Left lobe of liver (tissue), 2 donors: ENCODE results near the gene TBC1D16. TPM values are rescaled to one million over a fixed set of nuclear protein-coding genes. Genes with fewer than 3 reads are reported as not detected.

ENCODE experiments used
- ATAC-seq: fragments of 200-7000 bp; cut with Tn5 transposase; one replicate; pipeline ENCODE4 v1.9.1; 2020; ENCODE audit warnings: mild to moderate bottlenecking, moderate library complexity
- DNase-seq: peaks from one replicate; pipeline ENCODE4 v3.0.0-alpha.2; 2020; ENCODE audit warnings: low spot score
- total RNA-seq: library from RNA; stranded (reverse); gene quantifications from one replicate; pipeline ENCODE4 v1.2.1, GENCODE V29; 2021
- donor health status: DM: no; HTN: no; CAD: no; lungs with moderate emphysema.
- donor health status: DM: no; HTN: yes; CAD: no.

The TBC1D16 gene
- total RNA-seq, 1 donor from 2014 or later = 16.4 TPM

DNA sequence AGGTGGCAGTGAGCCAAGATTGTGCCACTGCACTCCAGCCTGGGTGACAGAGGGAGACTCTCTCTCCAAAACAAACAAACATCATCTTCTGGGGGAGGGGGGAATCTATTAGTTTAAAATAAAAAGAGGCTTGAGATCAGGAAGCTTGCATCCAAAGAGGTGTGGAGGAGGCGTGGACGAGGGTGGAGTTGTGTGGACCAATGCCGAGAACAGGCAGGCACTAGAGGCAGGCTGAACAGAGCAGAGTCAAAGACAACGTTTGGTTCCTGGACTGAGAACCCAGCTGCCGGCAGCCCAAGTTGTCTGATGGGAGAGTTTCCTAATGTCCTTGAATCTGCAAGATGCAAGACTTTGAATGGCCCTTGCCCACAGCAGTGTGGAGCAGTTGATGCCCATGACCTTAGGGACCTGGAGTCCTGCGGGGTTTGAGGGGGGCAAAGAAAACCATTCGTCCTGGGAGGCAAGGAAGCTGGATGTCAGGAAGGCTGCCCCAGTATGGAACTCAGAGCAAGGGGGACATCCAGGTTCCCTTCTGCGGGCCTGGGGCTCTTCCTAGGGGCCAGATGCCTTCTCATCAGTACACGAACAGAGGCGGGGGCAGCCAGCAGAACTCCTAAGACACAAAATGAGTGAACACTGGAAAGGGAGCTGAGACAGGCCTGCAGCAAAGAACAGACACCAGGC is 9.2 kb downstream of the TBC1D16 start:
- ATAC-seq (peak; percentile 46), DNase-seq (peak; percentile 86)

DNA sequence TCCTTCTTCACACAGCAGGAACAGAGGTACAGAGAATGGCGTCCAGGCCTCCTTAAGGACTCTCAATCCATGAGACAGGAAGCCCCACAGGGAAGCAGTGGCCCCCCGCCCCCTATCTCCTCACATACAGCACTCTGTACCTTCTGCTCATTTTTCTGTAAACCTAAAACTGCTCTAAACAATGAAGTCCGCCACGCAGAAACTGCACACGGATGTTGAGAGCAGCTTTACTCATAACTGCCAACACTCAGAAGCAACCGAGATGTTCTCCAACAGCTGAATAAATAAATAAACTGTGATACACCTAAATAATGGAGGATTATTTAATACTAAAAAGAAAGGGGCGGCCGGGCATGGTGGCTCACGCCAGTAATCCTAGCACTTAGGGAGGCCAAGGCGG is 9.9 kb downstream of the TBC1D16 start:
- DNase-seq = no peak
- no peak for ATAC-seq

GRCh38 chr17:80025140-80025539 is 10.5 kb downstream of the TBC1D16 start:
- ATAC-seq (peak; percentile 4), DNase-seq (no peak)

DNA sequence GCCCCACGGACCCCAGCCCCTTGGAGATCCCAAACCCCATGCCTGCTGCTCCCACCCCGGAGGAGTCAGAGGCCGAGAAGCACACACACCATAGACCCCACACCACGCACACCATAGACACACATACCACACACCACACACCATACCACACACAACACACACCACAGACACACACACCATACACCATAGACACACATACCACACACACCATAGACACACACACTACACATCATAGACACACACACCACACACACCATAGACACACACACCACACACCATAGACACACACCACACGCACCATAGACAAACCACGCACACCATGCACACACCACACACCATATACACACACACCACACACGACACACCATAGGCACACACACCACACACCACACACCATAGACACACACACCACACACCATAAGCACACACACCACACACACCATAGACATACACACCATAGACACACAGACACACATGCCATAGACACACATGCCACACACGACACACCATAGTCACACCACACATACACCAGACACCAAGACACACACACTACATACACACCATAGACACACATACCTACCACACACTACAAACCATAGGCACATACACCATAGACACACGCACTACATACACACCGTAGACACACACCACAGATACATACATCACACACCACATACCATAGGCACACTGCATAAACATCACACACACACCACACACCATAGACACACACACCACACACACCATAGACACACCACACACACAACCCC is 11.3 kb downstream of the TBC1D16 start:
- DNase-seq (no peak), ATAC-seq (peak; percentile 2)

- ATAC-seq (peak; percentile 60), DNase-seq (peak; percentile 86)
Measured at GRCh38 chr17:80023481-80024205, 12.0 kb downstream of the TBC1D16 start.

DNA sequence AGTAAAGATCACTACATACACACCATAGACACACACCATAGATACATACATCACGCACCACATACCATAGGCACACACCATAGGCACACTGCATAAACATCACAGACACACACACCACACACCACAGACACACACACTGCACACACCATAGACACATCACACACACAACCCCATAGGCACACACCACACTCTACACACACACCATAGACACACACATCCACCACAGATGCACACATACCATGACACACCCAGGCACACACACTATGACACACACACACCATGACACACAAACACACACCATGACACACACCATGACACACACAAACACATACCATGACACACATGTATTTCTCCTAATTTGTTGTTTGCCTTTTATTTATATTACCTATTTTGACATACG is 14.1 kb downstream of the TBC1D16 start:
- no peak for DNase-seq
- no peak for ATAC-seq

- DNase-seq (peak; percentile 91), ATAC-seq (peak; percentile 60)
Measured at GRCh38 chr17:80018917-80019651, 16.6 kb downstream of the TBC1D16 start.

GRCh38 chr17:80017226-80018010 is 18.3 kb downstream of the TBC1D16 start:
- ATAC-seq (no peak), DNase-seq (no peak)

- ATAC-seq (no peak), DNase-seq (no peak)
Measured at GRCh38 chr17:80012765-80013741, 22.6 kb downstream of the TBC1D16 start.

DNA sequence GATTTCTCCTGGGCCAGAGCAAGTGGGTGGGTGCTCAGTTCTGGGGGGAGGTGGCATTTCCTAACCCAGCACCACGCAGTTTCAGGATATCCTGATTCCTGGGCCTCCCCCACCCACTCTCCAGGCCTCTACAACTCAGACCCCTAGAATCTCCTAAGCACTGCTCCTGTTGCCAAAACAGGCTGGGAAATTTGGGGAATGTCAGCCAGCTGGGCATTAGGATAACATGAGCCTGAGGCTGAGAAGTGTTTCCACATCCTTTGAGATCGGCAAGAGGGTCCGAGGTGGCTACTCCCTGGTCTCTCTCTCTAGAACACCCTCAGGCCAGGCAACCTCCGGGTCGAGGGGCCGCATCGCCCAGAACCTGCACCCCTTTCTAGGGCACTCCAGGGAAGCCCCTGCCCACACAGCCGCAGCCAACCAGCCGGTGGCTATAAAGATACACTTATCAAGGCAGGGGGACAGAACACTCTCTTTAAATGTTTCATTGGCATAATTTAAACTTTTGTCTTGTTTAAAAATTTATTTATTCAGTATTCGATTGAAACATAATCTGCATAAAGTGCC is 23.6 kb downstream of the TBC1D16 start:
- ATAC-seq (no peak), DNase-seq (no peak)

GRCh38 chr17:80010283-80010858 is 25.3 kb downstream of the TBC1D16 start:
- DNase-seq (no peak), ATAC-seq (no peak)

- DNase-seq = no peak
- no peak for ATAC-seq
Measured at GRCh38 chr17:80009391-80010282, 26.0 kb downstream of the TBC1D16 start.

GRCh38 chr17:80008848-80009247 is 26.8 kb downstream of the TBC1D16 start:
- ATAC-seq = peak; percentile 27
- DNase-seq = no peak

GRCh38 chr17:80008383-80008840 is 27.3 kb downstream of the TBC1D16 start:
- ATAC-seq (peak; percentile 91), DNase-seq (peak; percentile 91)

- peak; percentile 45 for DNase-seq
- ATAC-seq = no peak
Measured at GRCh38 chr17:80007939-80008338, 27.7 kb downstream of the TBC1D16 start.

DNA sequence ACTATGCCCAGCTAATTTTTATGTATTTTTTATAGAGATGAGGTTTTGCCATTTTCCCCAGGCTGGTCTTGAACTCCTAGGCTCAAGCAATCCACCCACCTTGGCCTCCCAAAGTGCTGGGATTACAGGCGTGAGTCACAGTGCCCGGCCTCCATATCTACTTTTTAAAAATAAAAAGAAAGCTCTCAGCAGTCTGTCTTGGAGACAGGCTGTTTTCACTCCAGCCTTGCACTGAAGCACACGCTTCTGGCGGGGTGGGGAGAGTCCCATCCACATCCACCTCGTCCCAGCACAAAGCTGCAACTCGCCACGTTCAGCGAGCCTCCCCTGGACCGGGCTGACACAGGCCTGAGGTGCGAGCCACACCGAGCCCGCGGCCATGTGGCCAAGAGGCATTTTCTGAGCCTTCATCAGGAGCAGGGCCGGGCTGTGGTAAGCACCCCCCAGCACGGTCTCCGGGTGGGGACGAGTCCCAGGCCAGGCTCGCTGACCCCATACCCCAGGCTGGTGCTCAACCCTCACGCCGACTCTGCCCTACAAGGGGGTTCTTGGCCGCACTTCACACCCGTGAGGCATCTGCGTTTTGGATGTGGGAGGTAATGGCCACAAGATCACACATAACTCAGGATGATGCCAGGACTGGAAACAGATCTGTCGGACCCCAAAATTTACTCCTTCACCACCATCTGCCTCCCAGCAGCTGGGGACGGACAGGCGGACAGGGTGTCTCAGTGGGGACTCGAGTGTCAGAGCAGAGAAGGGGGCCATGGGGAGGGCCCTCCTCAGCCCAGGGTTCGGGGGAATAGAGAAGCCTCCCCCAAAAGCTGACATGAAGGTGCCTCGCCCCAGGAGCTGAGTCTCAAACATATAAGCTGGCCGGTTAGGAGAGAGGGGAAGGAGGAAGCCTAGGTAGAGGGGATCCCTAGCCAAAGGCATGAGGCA is 28.6 kb downstream of the TBC1D16 start:
- ATAC-seq = no peak

More for the DNA sequence above, 28.6 kb downstream of the TBC1D16 start:
- DNase-seq = peak; percentile 49
